ENCODE measurements around the gene YEATS2. TPM values are rescaled to one million over a fixed set of nuclear protein-coding genes. Genes with fewer than 3 reads are reported as not detected.

YEATS2 gene
- polyA plus RNA-seq, 1 donor from 2014 or later = 46.2 TPM

DNA sequence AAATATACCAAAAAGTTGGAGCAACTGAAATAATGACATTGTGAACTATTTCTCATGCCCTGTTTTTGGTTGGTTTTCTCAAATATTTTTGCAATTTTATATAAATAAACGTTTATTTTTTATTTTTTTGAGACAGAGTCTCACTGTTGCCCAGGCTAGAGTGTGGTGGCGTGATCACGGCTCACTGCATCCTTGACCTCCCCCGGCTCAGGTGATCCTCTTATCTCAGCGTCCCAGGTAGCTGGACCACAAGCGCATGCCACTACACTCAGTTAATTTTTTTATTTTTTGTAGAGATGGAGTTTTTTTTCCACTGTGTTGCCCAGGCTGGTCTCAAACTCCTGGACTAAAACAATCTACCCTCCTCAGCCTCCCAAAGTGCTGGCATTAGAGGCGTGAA is 45.6 kb downstream of the YEATS2 start:
- TF ChIP-seq RAD21 (conservative IDR thresholded peaks at IDR 0.05) (no peak), TAF1 (IDR thresholded peaks at IDR 0.05; ENCODE audit: low read depth) (no peak), REST (IDR thresholded peaks at IDR 0.05; ENCODE audit: borderline replicate concordance) (no peak), POLR2AphosphoS5 (IDR thresholded peaks at IDR 0.05) (no peak), EP300 (conservative IDR thresholded peaks at IDR 0.05; ENCODE audit: poor library complexity, severe bottlenecking) (no peak), EZH2 (IDR thresholded peaks at IDR 0.05; ENCODE audit: borderline replicate concordance, insufficient read depth, low read length, poor library complexity, severe bottlenecking) (no peak), MXI1 (conservative IDR thresholded peaks at IDR 0.05; ENCODE audit: poor library complexity, severe bottlenecking) (no peak), SMC3 (conservative IDR thresholded peaks at IDR 0.05; ENCODE audit: poor library complexity) (no peak)
- TF ChIP-seq, protein P1, sequence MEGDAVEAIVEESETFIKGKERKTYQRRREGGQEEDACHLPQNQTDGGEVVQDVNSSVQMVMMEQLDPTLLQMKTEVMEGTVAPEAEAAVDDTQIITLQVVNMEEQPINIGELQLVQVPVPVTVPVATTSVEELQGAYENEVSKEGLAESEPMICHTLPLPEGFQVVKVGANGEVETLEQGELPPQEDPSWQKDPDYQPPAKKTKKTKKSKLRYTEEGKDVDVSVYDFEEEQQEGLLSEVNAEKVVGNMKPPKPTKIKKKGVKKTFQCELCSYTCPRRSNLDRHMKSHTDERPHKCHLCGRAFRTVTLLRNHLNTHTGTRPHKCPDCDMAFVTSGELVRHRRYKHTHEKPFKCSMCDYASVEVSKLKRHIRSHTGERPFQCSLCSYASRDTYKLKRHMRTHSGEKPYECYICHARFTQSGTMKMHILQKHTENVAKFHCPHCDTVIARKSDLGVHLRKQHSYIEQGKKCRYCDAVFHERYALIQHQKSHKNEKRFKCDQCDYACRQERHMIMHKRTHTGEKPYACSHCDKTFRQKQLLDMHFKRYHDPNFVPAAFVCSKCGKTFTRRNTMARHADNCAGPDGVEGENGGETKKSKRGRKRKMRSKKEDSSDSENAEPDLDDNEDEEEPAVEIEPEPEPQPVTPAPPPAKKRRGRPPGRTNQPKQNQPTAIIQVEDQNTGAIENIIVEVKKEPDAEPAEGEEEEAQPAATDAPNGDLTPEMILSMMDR (IDR thresholded peaks at IDR 0.05; ENCODE audit: poor library complexity, severe bottlenecking) = no peak
- H3F3A ChIP-seq (ENCODE audit: insufficient read depth, low read length, poor library complexity, severe bottlenecking) = no peaks in the 10 kb centered on the region
- no peaks in the 10 kb centered on the region for H3K27me3 ChIP-seq (ENCODE audit: insufficient read depth, low read depth, low read length)
- H3K36me3 ChIP-seq (ENCODE audit: insufficient read depth, low read length) = peaks cover 10% of the 10 kb centered on the region
- no peak overlapping the region for H2AFZ ChIP-seq (ENCODE audit: low read depth, low read length)
- no peaks in the 10 kb centered on the region for H3K79me2 ChIP-seq (replicated peaks; ENCODE audit: insufficient read depth, low read length)
- no peak overlapping the region for H3K9ac ChIP-seq (ENCODE audit: low read length)
- no peak overlapping the region for H3K27ac ChIP-seq (ENCODE audit: low read length)
- no peak overlapping the region for H3K4me3 ChIP-seq (ENCODE audit: low read length)
- peaks cover 3% of the 10 kb centered on the region for H3K9me3 ChIP-seq (ENCODE audit: low read length)
- H4K20me1 ChIP-seq (ENCODE audit: insufficient read depth) = no peaks in the 10 kb centered on the region
- H3K4me2 ChIP-seq (ENCODE audit: low read length) = no peak overlapping the region
- H3K9me2 ChIP-seq (ENCODE audit: insufficient read depth, low read length) = no peaks in the 10 kb centered on the region

DNA sequence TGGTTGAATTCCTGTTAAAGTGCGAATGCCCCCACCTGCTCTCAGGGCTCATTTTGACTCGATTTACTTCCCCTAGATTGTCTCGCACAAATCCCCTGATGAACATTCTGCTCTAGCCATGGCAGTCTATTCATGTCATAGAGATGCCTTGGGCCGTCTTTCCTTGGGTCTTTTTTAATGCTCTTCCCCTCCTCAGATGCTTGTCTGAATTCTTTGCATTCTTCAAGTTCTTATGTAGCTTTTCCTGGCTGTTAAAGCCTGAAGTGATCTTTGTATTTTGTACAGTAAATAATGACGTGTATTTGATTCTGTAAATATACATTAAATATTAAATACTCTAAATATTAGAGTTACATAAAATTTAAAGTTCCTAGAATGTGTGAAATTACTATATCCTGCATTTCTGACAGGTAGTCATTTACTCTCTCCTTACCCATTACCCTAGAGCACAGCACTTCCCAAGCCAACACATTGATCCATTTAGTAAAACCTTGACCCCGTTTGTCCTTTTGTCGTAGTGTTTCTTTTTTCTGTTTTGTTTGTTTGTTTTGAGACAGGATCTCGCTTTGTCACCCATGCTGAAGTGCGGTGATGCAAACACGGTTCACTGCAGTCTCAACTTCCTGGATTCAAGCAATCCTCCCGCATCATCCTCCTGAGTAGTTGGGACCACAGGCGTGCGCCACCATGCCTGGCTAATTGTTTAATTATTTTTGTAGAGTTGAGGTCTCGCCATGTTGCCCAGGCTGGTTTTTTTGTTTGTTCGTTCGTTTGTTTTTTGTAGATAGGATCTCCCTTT is 47.9 kb downstream of the YEATS2 start:
- Histone ChIP-seq H2AFZ (ENCODE audit: low read depth, low read length) (no peak overlapping the region), H3F3A (ENCODE audit: insufficient read depth, low read length, poor library complexity, severe bottlenecking) (no peaks in the 10 kb centered on the region), H3K27me3 (ENCODE audit: insufficient read depth, low read depth, low read length) (no peaks in the 10 kb centered on the region), H3K9me2 (ENCODE audit: insufficient read depth, low read length) (no peaks in the 10 kb centered on the region), H3K9ac (ENCODE audit: low read length) (no peak overlapping the region), H3K36me3 (ENCODE audit: insufficient read depth, low read length) (peaks cover 8% of the 10 kb centered on the region), H4K20me1 (ENCODE audit: insufficient read depth) (no peaks in the 10 kb centered on the region), H3K4me3 (ENCODE audit: low read length) (no peak overlapping the region), H3K9me3 (ENCODE audit: low read length) (no peaks in the 10 kb centered on the region), H3K79me2 (replicated peaks; ENCODE audit: insufficient read depth, low read length) (no peaks in the 10 kb centered on the region), H3K27ac (ENCODE audit: low read length) (no peak overlapping the region), H3K4me2 (ENCODE audit: low read length) (no peak overlapping the region)
- no peak for TF ChIP-seq MXI1 (conservative IDR thresholded peaks at IDR 0.05; ENCODE audit: poor library complexity, severe bottlenecking)
- no peak for TF ChIP-seq EP300 (conservative IDR thresholded peaks at IDR 0.05; ENCODE audit: poor library complexity, severe bottlenecking)
- no peak for TF ChIP-seq SMC3 (conservative IDR thresholded peaks at IDR 0.05; ENCODE audit: poor library complexity)
- TF ChIP-seq EZH2 (IDR thresholded peaks at IDR 0.05; ENCODE audit: borderline replicate concordance, insufficient read depth, low read length, poor library complexity, severe bottlenecking) = no peak
- TF ChIP-seq RAD21 (conservative IDR thresholded peaks at IDR 0.05) = no peak
- TF ChIP-seq REST (IDR thresholded peaks at IDR 0.05; ENCODE audit: borderline replicate concordance) = no peak
- TF ChIP-seq, protein P1 (IDR thresholded peaks at IDR 0.05; ENCODE audit: poor library complexity, severe bottlenecking) = no peak
- TF ChIP-seq TAF1 (IDR thresholded peaks at IDR 0.05; ENCODE audit: low read depth) = no peak
- no peak for TF ChIP-seq POLR2AphosphoS5 (IDR thresholded peaks at IDR 0.05)
